Endothelial cell (in vitro differentiated cells): Measurements from ENCODE around the gene SEC61A2. TPM values are rescaled to one million over a fixed set of nuclear protein-coding genes. Genes with fewer than 3 reads are reported as not detected.

Source experiments
- DNase-seq: peaks from one replicate; pipeline ENCODE4 v3.0.0; 2021; ENCODE audit warnings: low spot score
- H3K27ac Mint-ChIP-seq: one replicate; pipeline ENCODE4 v1.8.0; 2021; ENCODE audit warnings: mixed read lengths, inconsistent platforms; ENCODE audit not compliant: unreplicated experiment
- H3K27me3 Mint-ChIP-seq: one replicate; pipeline ENCODE4 v1.8.0; 2021; ENCODE audit warnings: mild to moderate bottlenecking, moderate library complexity, mixed read lengths, inconsistent platforms; ENCODE audit not compliant: unreplicated experiment
- H3K36me3 Mint-ChIP-seq: one replicate; pipeline ENCODE4 v1.8.0; 2021; ENCODE audit warnings: mild to moderate bottlenecking, low read depth, mixed read lengths, inconsistent platforms; ENCODE audit not compliant: unreplicated experiment
- H3K4me1 Mint-ChIP-seq: one replicate; pipeline ENCODE4 v1.8.0; 2021; ENCODE audit warnings: mild to moderate bottlenecking, mixed read lengths, inconsistent platforms; ENCODE audit not compliant: unreplicated experiment
- H3K4me3 Mint-ChIP-seq: one replicate; pipeline ENCODE4 v1.8.0; 2021; ENCODE audit warnings: mild to moderate bottlenecking, mixed read lengths, inconsistent platforms; ENCODE audit not compliant: unreplicated experiment
- H3K9me3 Mint-ChIP-seq: one replicate; pipeline ENCODE4 v1.8.0; 2021; ENCODE audit warnings: mixed read lengths, inconsistent platforms; ENCODE audit not compliant: unreplicated experiment
- CTCF ChIP-seq: fragments of 200-600 bp; sonication (generic); IDR thresholded peaks from one replicate; pipeline ENCODE4 v1.5.0; 2021; ENCODE audit warnings: antibody characterized with exemption; ENCODE audit not compliant: unreplicated experiment
- total RNA-seq: library from RNA; stranded (reverse); fragmentation: NEBNext Ultra II Directional; extraction: Animal tissue kit (Norgen Biotek cat#: 25700); gene quantifications from one replicate; pipeline ENCODE4 v1.2.1, GENCODE V29; 2021; ENCODE audit not compliant: unreplicated experiment

SEC61A2 gene
- total RNA-seq, 1 donor from 2014 or later, result 9.9 TPM

DNA sequence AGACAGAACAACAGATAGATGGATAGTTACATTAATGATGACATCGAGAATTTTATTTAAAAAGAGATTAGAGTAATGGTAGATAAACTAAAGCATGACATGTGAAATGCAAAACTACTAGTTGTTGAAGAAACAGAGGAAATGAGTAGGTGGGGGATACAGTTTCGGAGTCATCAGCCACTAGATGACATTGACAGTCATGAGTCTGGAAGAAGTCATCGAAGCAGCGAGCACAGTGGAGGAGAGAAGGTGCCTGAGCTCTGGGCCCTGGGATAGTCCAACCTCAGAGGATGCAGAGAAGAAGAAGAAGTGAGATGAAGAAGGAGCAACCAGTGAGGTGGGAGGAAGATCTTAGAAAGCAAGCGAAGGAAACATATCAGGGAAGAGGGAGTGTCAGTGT, 20.2 kb upstream of the SEC61A2 start:
- Mint-ChIP-seq H3K9me3 (no peaks in the 10 kb centered on the region), H3K27ac (no peak overlapping the region), H3K4me3 (peak overlapping the region; percentile 24), H3K27me3 (no peaks in the 10 kb centered on the region), H3K4me1 (peaks cover 4% of the 10 kb centered on the region), H3K36me3 (peaks cover 30% of the 10 kb centered on the region)
- no peak for TF ChIP-seq CTCF
- DNase-seq, result no peak

- Mint-ChIP-seq H3K27ac (no peak overlapping the region), H3K27me3 (no peaks in the 10 kb centered on the region), H3K4me1 (peaks cover 4% of the 10 kb centered on the region), H3K4me3 (no peak overlapping the region), H3K9me3 (no peaks in the 10 kb centered on the region), H3K36me3 (peaks cover 30% of the 10 kb centered on the region)
- DNase-seq, result no peak
- TF ChIP-seq CTCF, result no peak
Measured at GRCh38 chr10:12111528-12111927, 17.9 kb upstream of the SEC61A2 start.

- no peaks in the 10 kb centered on the region for H3K4me1 Mint-ChIP-seq
- no peaks in the 10 kb centered on the region for H3K27me3 Mint-ChIP-seq
- H3K27ac Mint-ChIP-seq, result no peak overlapping the region
- H3K9me3 Mint-ChIP-seq, result no peaks in the 10 kb centered on the region
- no peak overlapping the region for H3K4me3 Mint-ChIP-seq
- no peak for DNase-seq
- no peak for TF ChIP-seq CTCF
- peaks cover 28% of the 10 kb centered on the region for H3K36me3 Mint-ChIP-seq
Measured at GRCh38 chr10:12113627-12114026, 15.8 kb upstream of the SEC61A2 start.

DNA sequence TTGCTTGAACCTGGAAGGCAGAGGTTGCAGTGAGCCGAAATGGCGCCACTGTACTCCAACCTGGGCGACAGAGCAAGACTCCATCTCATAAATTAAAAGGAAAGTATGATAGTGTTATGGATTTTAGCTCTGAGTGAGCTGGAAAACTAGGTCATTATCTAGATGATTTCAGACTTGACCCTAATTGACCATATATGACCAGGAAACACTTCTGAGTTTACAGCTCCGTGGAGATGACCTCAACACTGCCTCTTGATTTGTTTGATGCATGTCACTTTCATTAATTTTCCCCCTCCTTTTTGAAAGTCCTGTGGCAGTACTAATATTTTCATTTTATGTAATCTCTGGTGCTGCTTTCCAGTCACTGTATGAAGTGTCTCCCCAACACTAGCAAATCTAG, 7.8 kb upstream of the SEC61A2 start:
- peaks cover 24% of the 10 kb centered on the region for H3K36me3 Mint-ChIP-seq

More for the DNA sequence above, 7.8 kb upstream of the SEC61A2 start:
- DNase-seq, result no peak
- H3K27ac Mint-ChIP-seq, result no peak overlapping the region
- H3K4me3 Mint-ChIP-seq, result no peak overlapping the region
- H3K27me3 Mint-ChIP-seq, result no peaks in the 10 kb centered on the region
- no peaks in the 10 kb centered on the region for H3K9me3 Mint-ChIP-seq
- H3K4me1 Mint-ChIP-seq, result no peaks in the 10 kb centered on the region
- no peak for TF ChIP-seq CTCF
